Neural progenitor cell (in vitro differentiated cells): ENCODE measurements around the gene RAB24. TPM values are rescaled to one million over a fixed set of nuclear protein-coding genes. Genes with fewer than 3 reads are reported as not detected.

Source experiments
- DNase-seq: peaks from one replicate; pipeline ENCODE4 v3.0.0-alpha.2; 2016; ENCODE audit warnings: low spot score
- H2AFZ ChIP-seq: fragments of 200-600 bp; sonication (generic); replicated peaks from 2 replicates; pipeline ENCODE4 v1.6.1; 2016; ENCODE audit warnings: antibody characterized with exemption
- H3F3A ChIP-seq: fragments of 200-600 bp; sonication (generic); 2 replicates; pipeline ENCODE4 v1.6.1; 2016; ENCODE audit warnings: antibody characterized with exemption, low read depth
- H3K27ac ChIP-seq: fragments of 200-600 bp; sonication (generic); 2 replicates; pipeline ENCODE4 v1.5.1; 2016; ENCODE audit warnings: mild to moderate bottlenecking
- H3K27me3 ChIP-seq: fragments of 200-600 bp; sonication (generic); 2 replicates; pipeline ENCODE4 v1.6.1; 2016; ENCODE audit warnings: mild to moderate bottlenecking, moderate library complexity
- H3K36me3 ChIP-seq: fragments of 200-600 bp; sonication (generic); 2 replicates; pipeline ENCODE4 v1.5.1; 2016
- H3K4me1 ChIP-seq: fragments of 200-600 bp; sonication (generic); 2 replicates; pipeline ENCODE4 v1.6.1; 2016; ENCODE audit warnings: mixed run types
- H3K4me2 ChIP-seq: fragments of 200-600 bp; sonication (generic); 2 replicates; pipeline ENCODE4 v1.6.1; 2016
- H3K4me3 ChIP-seq: fragments of 200-600 bp; sonication (generic); 2 replicates; pipeline ENCODE4 v1.5.1; 2016
- H3K79me2 ChIP-seq: fragments of 200-600 bp; sonication (generic); 2 replicates; pipeline ENCODE4 v1.6.1; 2016; ENCODE audit warnings: low read depth
- H3K9ac ChIP-seq: fragments of 200-600 bp; sonication (generic); 2 replicates; pipeline ENCODE4 v1.6.1; 2016
- H3K9me3 ChIP-seq: fragments of 200-600 bp; sonication (generic); 2 replicates; pipeline ENCODE4 v1.5.1; 2016; ENCODE audit warnings: low read depth
- H4K20me1 ChIP-seq: fragments of 200-600 bp; sonication (generic); 2 replicates; pipeline ENCODE4 v1.6.1; 2016; ENCODE audit warnings: low read depth
- H3K27ac Mint-ChIP-seq: 3 replicates; pipeline ENCODE4 v1.8.0; 2021; ENCODE audit warnings: mixed read lengths
- H3K27me3 Mint-ChIP-seq: 2 replicates; pipeline ENCODE4 v1.8.0; 2022; ENCODE audit warnings: low read depth, mild to moderate bottlenecking, inconsistent platforms, moderate library complexity, mixed read lengths; ENCODE audit not compliant: insufficient read depth
- H3K36me3 Mint-ChIP-seq: 3 replicates; pipeline ENCODE4 v1.8.0; 2021; ENCODE audit warnings: mixed read lengths
- H3K4me1 Mint-ChIP-seq: 3 replicates; pipeline ENCODE4 v1.8.0; 2021; ENCODE audit warnings: mixed read lengths
- H3K4me3 Mint-ChIP-seq: 3 replicates; pipeline ENCODE4 v1.8.0; 2021; ENCODE audit warnings: mild to moderate bottlenecking, moderate library complexity, mixed read lengths
- H3K9me3 Mint-ChIP-seq: 3 replicates; pipeline ENCODE4 v1.8.0; 2020; ENCODE audit warnings: mixed read lengths
- CTCF ChIP-seq: fragments of 200-600 bp; sonication (generic); IDR thresholded peaks from 2 replicates; pipeline ENCODE4 v1.5.1; 2017; ENCODE audit warnings: antibody characterized with exemption, mild to moderate bottlenecking
- EZH2 ChIP-seq: fragments of 200-600 bp; sonication (generic); IDR thresholded peaks from 2 replicates; pipeline ENCODE4 v1.6.1; 2017; ENCODE audit warnings: antibody characterized with exemption, mild to moderate bottlenecking, moderate library complexity
- EZH2phosphoT487 ChIP-seq: fragments of 200-600 bp; sonication (generic); IDR thresholded peaks from 2 replicates; pipeline ENCODE4 v1.6.1; 2017; ENCODE audit warnings: antibody characterized with exemption
- total RNA-seq: library from RNA; depleted of rRNA; stranded (reverse); fragments of >200 nt; gene quantifications from 2 replicates; pipeline ENCODE4 v1.2.3, GENCODE V29; 2015; ENCODE audit warnings: low replicate concordance

Gene RAB24
- total RNA-seq, 1 donor from 2014 or later, result 4.3 TPM

- Mint-ChIP-seq H3K4me1 (no peaks in the 10 kb centered on the region), H3K4me3 (no peak overlapping the region), H3K27ac (no peak overlapping the region), H3K9me3 (no peaks in the 10 kb centered on the region), H3K27me3 (peaks cover 7% of the 10 kb centered on the region), H3K36me3 (peaks cover 16% of the 10 kb centered on the region)
- H3F3A ChIP-seq, result no peaks in the 10 kb centered on the region
- H3K4me3 ChIP-seq, result no peak overlapping the region
- no peaks in the 10 kb centered on the region for H3K9me3 ChIP-seq
- no peaks in the 10 kb centered on the region for H3K4me1 ChIP-seq
- H3K27ac ChIP-seq, result no peak overlapping the region
- no peak overlapping the region for H3K9ac ChIP-seq
- no peak overlapping the region for H3K4me2 ChIP-seq
- H4K20me1 ChIP-seq, result peaks cover 3% of the 10 kb centered on the region
- TF ChIP-seq CTCF (no peak), EZH2 (no peak), EZH2phosphoT487 (no peak)
- no peaks in the 10 kb centered on the region for H3K36me3 ChIP-seq
- H3K79me2 ChIP-seq, result no peaks in the 10 kb centered on the region
- no peak for DNase-seq
- no peak overlapping the region for H2AFZ ChIP-seq
- no peaks in the 10 kb centered on the region for H3K27me3 ChIP-seq
Measured at GRCh38 chr5:177332031-177332895, 28.7 kb upstream of the RAB24 start.

- H3K9me3 ChIP-seq, result no peaks in the 10 kb centered on the region
- H3K36me3 Mint-ChIP-seq, result peaks cover 11% of the 10 kb centered on the region
- no peaks in the 10 kb centered on the region for H3K36me3 ChIP-seq
- H3K27ac ChIP-seq, result no peak overlapping the region
- H3K9me3 Mint-ChIP-seq, result no peaks in the 10 kb centered on the region
- no peak for DNase-seq
- H3K79me2 ChIP-seq, result no peaks in the 10 kb centered on the region
- H4K20me1 ChIP-seq, result peaks cover 3% of the 10 kb centered on the region
- no peaks in the 10 kb centered on the region for H3K4me1 ChIP-seq
- H2AFZ ChIP-seq, result no peak overlapping the region
- no peak overlapping the region for H3K27ac Mint-ChIP-seq
- H3K4me3 Mint-ChIP-seq, result no peak overlapping the region
- H3K4me2 ChIP-seq, result no peak overlapping the region
- H3K9ac ChIP-seq, result no peak overlapping the region
- no peak for TF ChIP-seq CTCF
- TF ChIP-seq EZH2, result no peak
- no peak for TF ChIP-seq EZH2phosphoT487
- peaks cover 1% of the 10 kb centered on the region for H3K4me1 Mint-ChIP-seq
- H3K4me3 ChIP-seq, result no peak overlapping the region
- no peaks in the 10 kb centered on the region for H3K27me3 ChIP-seq
- peaks cover 9% of the 10 kb centered on the region for H3K27me3 Mint-ChIP-seq
- H3F3A ChIP-seq, result no peaks in the 10 kb centered on the region
Measured at GRCh38 chr5:177330991-177331842, 27.7 kb upstream of the RAB24 start.

GRCh38 chr5:177329883-177330282 is 26.4 kb upstream of the RAB24 start:
- peaks cover 8% of the 10 kb centered on the region for H3K27me3 Mint-ChIP-seq
- no peaks in the 10 kb centered on the region for H3K36me3 ChIP-seq

More at GRCh38 chr5:177329883-177330282, 26.4 kb upstream of the RAB24 start:
- no peak overlapping the region for H3K27ac Mint-ChIP-seq
- no peak for DNase-seq
- peaks cover 11% of the 10 kb centered on the region for H3K36me3 Mint-ChIP-seq
- no peak overlapping the region for H3K4me3 ChIP-seq
- no peaks in the 10 kb centered on the region for H3K79me2 ChIP-seq
- H2AFZ ChIP-seq, result no peak overlapping the region
- H3K9ac ChIP-seq, result no peak overlapping the region
- TF ChIP-seq EZH2, result no peak
- TF ChIP-seq EZH2phosphoT487, result no peak
- TF ChIP-seq CTCF, result no peak
- H3K27me3 ChIP-seq, result no peaks in the 10 kb centered on the region
- H3K4me1 Mint-ChIP-seq, result peaks cover 7% of the 10 kb centered on the region
- no peak overlapping the region for H3K27ac ChIP-seq
- H3K4me2 ChIP-seq, result no peak overlapping the region
- no peaks in the 10 kb centered on the region for H3F3A ChIP-seq
- no peak overlapping the region for H3K4me3 Mint-ChIP-seq
- H3K4me1 ChIP-seq, result no peaks in the 10 kb centered on the region
- H4K20me1 ChIP-seq, result peaks cover 3% of the 10 kb centered on the region
- no peaks in the 10 kb centered on the region for H3K9me3 Mint-ChIP-seq
- H3K9me3 ChIP-seq, result no peaks in the 10 kb centered on the region
